ENCODE results near the gene ARHGEF16.

GRCh38 chr1:3469849-3470649 lies 15.6 kb downstream of the ARHGEF16 start:
- no peak for TF ChIP-seq EZH2 (IDR thresholded peaks at IDR 0.05; ENCODE audit: insufficient read depth, poor library complexity, severe bottlenecking)
- no peak for TF ChIP-seq EZH2phosphoT487 (IDR thresholded peaks at IDR 0.05; ENCODE audit: insufficient read depth, low read depth)

Measured in GM23248 (cell line).